Adrenal gland (tissue), 12 donors: ENCODE measurements around the gene CCDC91. TPM values are rescaled to one million over a fixed set of nuclear protein-coding genes. Genes with fewer than 3 reads are reported as not detected.

Experiments used
- DNase-seq, 7 donors: peaks; one replicate each; pipeline ENCODE4 v3.0.0-alpha.2; 2019 to 2020
- H3K27ac ChIP-seq, 5 donors: fragments of 200-600 bp; sonication (generic) in 4 of 5; 1 replicate in 3 of 5; 2 replicates in 2 of 5; pipeline versions ENCODE4 v1.5.1 to v1.8.0; 2016 to 2020; ENCODE audit warnings: mild to moderate bottlenecking in 1 of 5
- H3K27me3 ChIP-seq: fragments of 200-600 bp; 2 replicates; pipeline ENCODE4 v1.8.0; 2021
- H3K36me3 ChIP-seq, 2 donors: fragments of 200-600 bp; replicated peaks in 1 of 2; 1 replicate in 1 of 2; 2 replicates in 1 of 2; pipeline versions ENCODE4 v1.5.1 to v1.8.0; 2018 to 2022
- H3K4me1 ChIP-seq, 2 donors: fragments of 200-600 bp; replicated peaks in 1 of 2; 1 replicate in 1 of 2; 2 replicates in 1 of 2; pipeline versions ENCODE4 v1.5.1 to v1.8.0; 2018 to 2021
- H3K4me3 ChIP-seq, 4 donors: fragments of 200-600 bp; sonication (generic) in 3 of 4; one replicate each; pipeline ENCODE4 v1.5.1; 2016 to 2018
- H3K9me3 ChIP-seq, 3 donors: fragments of 200-600 bp; sonication (generic) in 1 of 3; replicated peaks in 1 of 3; 1 replicate in 2 of 3; 2 replicates in 1 of 3; pipeline versions ENCODE4 v1.5.1 to v1.8.0; 2016 to 2021
- CTCF ChIP-seq, 6 experiments: fragments of 450-650 bp in 4 of 6; fragments of 200-600 bp in 2 of 6; sonication (generic) in 1 of 6; IDR thresholded peaks; 1 replicate in 5 of 6; 2 replicates in 1 of 6; pipeline versions ENCODE4 v1.5.1 to v1.8.0; 2016 to 2021; ENCODE audit warnings: antibody characterized with exemption in 6 of 6, mild to moderate bottlenecking in 2 of 6, moderate library complexity in 1 of 6
- POLR2A ChIP-seq, 2 donors: fragments of 450-650 bp; IDR thresholded peaks; one replicate each; pipeline ENCODE4 v1.6.1; 2017; ENCODE audit warnings: antibody characterized with exemption in 2 of 2, mild to moderate bottlenecking in 2 of 2, moderate library complexity in 1 of 2
- WGBS, 4 donors: extraction: QIAGEN DNeasy Blood & Tissue Kit in 2 of 4; methylation state at CpG; one replicate each; pipeline versions ENCODE4 v1.1.5 to v1.1.7; 2013 to 2017; 5-methylcytosine and 5-hydroxymethylcytosine counted together
- intact Hi-C, 2 donors: fragments of 100-400 bp; cut with DNase I; formaldehyde crosslinking; loops; one replicate each; pipeline versions ENCODE4 v1.14.1 to v1.15.0; 2022 to 2023
- polyA plus RNA-seq, 3 donors: library from polyadenylated mRNA; stranded (reverse); fragments of 200-250 nt in 2 of 3; fragments of 350-450 nt in 1 of 3; fragmentation: Illumina TruSeq in 1 of 3; extraction: RNeasy Lipid Tissue Mini Kit (QIAGEN cat#74804) in 1 of 3; gene quantifications; one replicate each; pipeline ENCODE4 v1.2.3, GENCODE V29; 2013 to 2014
- total RNA-seq, 9 donors: library from RNA; depleted of rRNA in 4 of 9; stranded (reverse); fragments of >200 nt in 4 of 9; fragments of 120-200 nt in 1 of 9; fragmentation: NEBNext Ultra II Directional in 1 of 9; extraction: Animal tissue kit (Norgen Biotek cat#: 25700) in 1 of 9; gene quantifications; one replicate each; pipeline versions ENCODE4 v1.1.0 to v1.2.4, GENCODE V29; 2013 to 2023
- donor health status: healthy with polysubstance abuse.
- donor health status: Bipolar disorder and iron deficiency.
- donor health status: DM: yes; HTN: yes; CAD: no.
- donor health status: DM: no; HTN: no; CAD: no.
- donor health status: DM: no; HTN: no; CAD: no.
- donor health status: DM: yes; HTN: yes; CAD: no.

The CCDC91 gene
- total and polyA plus RNA-seq, 12 donors, result 9.1 to 56.7 (median 33.1) TPM

- DNase-seq, result no peak
- Histone ChIP-seq H3K27ac (no peak overlapping the region), H3K4me3 (no peak overlapping the region), H3K36me3 (no peaks in the 10 kb centered on the region), H3K4me1 (no peaks in the 10 kb centered on the region), H3K27me3 (no peaks in the 10 kb centered on the region), H3K9me3 (no peaks in the 10 kb centered on the region)
- intact Hi-C loops, result no loop called here
- WGBS, 4 donors, result 76 to 92% (median 83%) methylated on average over 4 of the region's 4 CpGs
- no peak for TF ChIP-seq POLR2A (IDR thresholded peaks at IDR 0.05)
- TF ChIP-seq CTCF (IDR thresholded peaks at IDR 0.05), result no peak
Measured at GRCh38 chr12:28145216-28145615, 45.0 kb upstream of the CCDC91 start.

GRCh38 chr12:28149279-28149678 is 41.0 kb upstream of the CCDC91 start:
- intact Hi-C loops, result no loop called here
- TF ChIP-seq POLR2A (IDR thresholded peaks at IDR 0.05) (no peak), CTCF (IDR thresholded peaks at IDR 0.05) (no peak)
- DNase-seq, result no peak
- Histone ChIP-seq H3K36me3 (no peaks in the 10 kb centered on the region), H3K27me3 (no peaks in the 10 kb centered on the region), H3K4me3 (no peak overlapping the region), H3K4me1 (no peaks in the 10 kb centered on the region), H3K27ac (no peak overlapping the region), H3K9me3 (no peaks in the 10 kb centered on the region)
- WGBS, 4 donors, result 50 to 62% (median 53%) methylated on average over 3 of the region's 3 CpGs

- DNase-seq, result no peak
- WGBS, 4 donors, result 49 to 64% (median 56%) methylated on average over 1 of the region's 1 CpG
- intact Hi-C loops, result no loop called here
- H3K9me3 ChIP-seq, result no peaks in the 10 kb centered on the region
- TF ChIP-seq CTCF (IDR thresholded peaks at IDR 0.05), result no peak
- TF ChIP-seq POLR2A (IDR thresholded peaks at IDR 0.05), result no peak
- H3K27me3 ChIP-seq, result no peaks in the 10 kb centered on the region
- no peaks in the 10 kb centered on the region for H3K36me3 ChIP-seq
- no peaks in the 10 kb centered on the region for H3K4me1 ChIP-seq
- no peak overlapping the region for H3K27ac ChIP-seq
- H3K4me3 ChIP-seq, result no peak overlapping the region
Measured at GRCh38 chr12:28156362-28156761, 33.9 kb upstream of the CCDC91 start.

- H3K9me3 ChIP-seq, result no peaks in the 10 kb centered on the region
- no peak overlapping the region for H3K4me3 ChIP-seq
- 74 to 83% (median 77%) methylated on average over 7 of the region's 7 CpGs for WGBS, 4 donors
- intact Hi-C loops, result no loop called here
- H3K27ac ChIP-seq, result no peak overlapping the region
- no peak for DNase-seq
- TF ChIP-seq CTCF (IDR thresholded peaks at IDR 0.05), result no peak
- TF ChIP-seq POLR2A (IDR thresholded peaks at IDR 0.05), result no peak
- no peaks in the 10 kb centered on the region for H3K27me3 ChIP-seq
- no peaks in the 10 kb centered on the region for H3K36me3 ChIP-seq
- no peaks in the 10 kb centered on the region for H3K4me1 ChIP-seq
Measured at GRCh38 chr12:28156804-28157203, 33.5 kb upstream of the CCDC91 start.
